K562 (cell line): ENCODE data around the gene TLX2. TPM values are rescaled to one million over a fixed set of nuclear protein-coding genes. Genes with fewer than 3 reads are reported as not detected.

Experiments used
- ATAC-seq: fragments of 200-7000 bp; cut with Tn5 transposase; 3 replicates; pipeline ENCODE4 v1.9.1; 2020; ENCODE audit warnings: moderate library complexity
- BruUV-seq: library from RNA; stranded (reverse); fragments of 400-500 nt; replicated peaks from 2 replicates; lab custom pipeline; 2021; lab: Mats Ljungman, UMichigan
- CTCF ChIA-PET: fragments of 300-600 bp; formaldehyde crosslinking; extraction: SDS; loops from one replicate; lab custom pipeline; 2021; ENCODE audit warnings: low intra/inter-chr PET ratio; lab: Yijun Ruan, JAX
- POLR2A ChIA-PET: fragments of 300-600, 350-650 bp; sonication (Branson Sonifier 250); formaldehyde crosslinking; extraction: SDS; loops from one replicate; lab custom pipeline; 2021; ENCODE audit warnings: antibody characterized with exemption, inconsistent platforms; lab: Yijun Ruan, JAX
- DNase-seq, 4 experiments: peaks; one replicate each; pipeline versions ENCODE4 v3.0.0 to v3.0.0-alpha.2; 2011 to 2018; ENCODE audit warnings: low spot score in 3 of 4, mixed read lengths in 3 of 4; ENCODE audit errors: extremely low read depth in 1 of 4
- FAIRE-seq: peaks from 2 replicates; lab custom pipeline; 2011; peaks lifted over from hg19 to GRCh38; lab: Jason Lieb, UNC
- H2AFZ ChIP-seq: 2 replicates; pipeline ENCODE4 v1.6.0; 2011; ENCODE audit warnings: low read depth, low read length, control low read depth, inconsistent platforms
- H3K27ac ChIP-seq: fragments of 200-600 bp; 3 replicates; pipeline ENCODE4 v1.8.0; 2011; ENCODE audit warnings: low read depth, mild to moderate bottlenecking, control low read depth, inconsistent platforms, low read length, moderate library complexity, mixed read lengths; ENCODE audit errors: extremely low read depth
- H3K27me3 ChIP-seq, 2 experiments: fragments of 300-600 bp in 1 of 2; 2 replicates in 1 of 2; 3 replicates in 1 of 2; pipeline versions ENCODE4 v1.6.0 to v1.8.0; 2011; ENCODE audit warnings: inconsistent platforms in 2 of 2, low read length in 2 of 2, mild to moderate bottlenecking in 1 of 2, mixed read lengths in 1 of 2, moderate library complexity in 1 of 2; ENCODE audit not compliant: control insufficient read depth in 2 of 2, insufficient read depth in 2 of 2
- H3K36me3 ChIP-seq: fragments of 300-600 bp; 3 replicates; pipeline ENCODE4 v1.8.0; 2011; ENCODE audit warnings: mild to moderate bottlenecking, low read length, inconsistent platforms; ENCODE audit not compliant: control insufficient read depth, insufficient read depth
- H3K4me1 ChIP-seq, 2 experiments: fragments of 200-600 bp in 1 of 2; replicated peaks in 1 of 2; 2 replicates in 1 of 2; 3 replicates in 1 of 2; pipeline versions ENCODE4 v1.5.1 to v1.8.0; 2011; ENCODE audit warnings: inconsistent platforms in 2 of 2, low read length in 2 of 2, mild to moderate bottlenecking in 1 of 2, mixed read lengths in 1 of 2, moderate library complexity in 1 of 2; ENCODE audit not compliant: control insufficient read depth in 2 of 2, insufficient read depth in 2 of 2
- H3K4me2 ChIP-seq: 2 replicates; pipeline ENCODE4 v1.6.1; 2011; ENCODE audit warnings: low read length, control low read depth, inconsistent platforms, mixed read lengths; ENCODE audit not compliant: insufficient read depth
- H3K4me3 ChIP-seq: fragments of 200-600 bp; sonication (generic), shearing (Covaris generic); 2 replicates; pipeline ENCODE4 v1.5.1; 2016; ENCODE audit warnings: control low read depth, inconsistent platforms
- H3K79me2 ChIP-seq: fragments of 200-600 bp; 3 replicates; pipeline ENCODE4 v1.8.0; 2011; ENCODE audit warnings: low read length, inconsistent platforms; ENCODE audit not compliant: control insufficient read depth, insufficient read depth
- H3K9ac ChIP-seq, 2 experiments: 2 replicates each; pipeline versions ENCODE4 v1.6.0 to v1.6.1; 2011; ENCODE audit warnings: low read depth in 2 of 2, low read length in 2 of 2, control low read depth in 1 of 2, inconsistent platforms in 1 of 2, mild to moderate bottlenecking in 1 of 2, mixed read lengths in 1 of 2; ENCODE audit not compliant: insufficient read depth in 1 of 2
- H3K9me1 ChIP-seq: one replicate; pipeline ENCODE4 v1.6.0; 2011; ENCODE audit warnings: inconsistent platforms, mild to moderate bottlenecking, low read length, moderate library complexity; ENCODE audit not compliant: control insufficient read depth, insufficient read depth
- H3K9me3 ChIP-seq: replicated peaks from 2 replicates; pipeline ENCODE4 v1.5.1; 2011; ENCODE audit warnings: low read depth, low read length, inconsistent platforms; ENCODE audit not compliant: control insufficient read depth, insufficient read depth
- H4K20me1 ChIP-seq: replicated peaks from 2 replicates; pipeline ENCODE4 v1.6.1; 2011; ENCODE audit warnings: low read length, inconsistent platforms, mixed read lengths; ENCODE audit not compliant: control insufficient read depth, insufficient read depth
- ETV1 ChIP-seq: fragments of 450-650 bp; conservative IDR thresholded peaks from 2 replicates; pipeline ENCODE4 v1.6.1; 2016; ENCODE audit warnings: missing genetic modification characterization, control low read depth, low read depth, missing compliant biosample characterization
- HNRNPUL1 ChIP-seq: fragments of 200-400 bp; formaldehyde crosslinking; IDR thresholded peaks from 2 replicates; pipeline ENCODE4 v1.6.1; 2017; ENCODE audit warnings: low read length
- MTA1 ChIP-seq: fragments of 450-650 bp; IDR thresholded peaks from 2 replicates; pipeline ENCODE4 v1.6.1; 2017; ENCODE audit warnings: borderline replicate concordance
- SLC30A9 ChIP-seq: fragments of 250-450 bp; sonication (Bioruptor Pico); IDR thresholded peaks from 2 replicates; pipeline ENCODE4 v1.8.0; 2022; ENCODE audit warnings: mild to moderate bottlenecking, moderate library complexity
- WGBS: fragments of 100-300 bp; shearing (Covaris generic); methylation state at CpG from one replicate; pipeline ENCODE4 v1.1.6; 2016; ENCODE audit warnings: low coverage, mixed read lengths; ENCODE audit not compliant: insufficient coverage; ENCODE audit errors: missing lambda C conversion rate; 5-methylcytosine and 5-hydroxymethylcytosine counted together
- in situ Hi-C: fragments of 300-500 bp; cut with MboI; formaldehyde crosslinking; loops from 4 replicates; pipeline ENCODE4 v1.15.0; 2018; ENCODE audit warnings: inconsistent platforms, mixed read lengths
- intact Hi-C: fragments of 100-400 bp; cut with micrococcal nuclease; formaldehyde crosslinking; loops from 2 replicates; pipeline ENCODE4 v1.14.2; 2022
- polyA plus RNA-seq, 8 experiments: library from polyadenylated mRNA; depleted of rRNA in 4 of 8; stranded (reverse) in 5 of 8; unstranded in 3 of 8; fragments of >200 nt; fragmentation: Nextera tagmentation in 2 of 8; fragmentation: Illumina TruSeq in 1 of 8; extraction: Ambion mirVana in 2 of 8; extraction: Trizol in 1 of 8; gene quantifications; 2 replicates each; pipeline versions ENCODE4 v1.2.1 to v1.2.3, GENCODE V29; 2011 to 2014; ENCODE audit warnings: inconsistent platforms in 1 of 8, missing spikeins in 1 of 8
- total RNA-seq, 7 experiments: library from RNA; depleted of rRNA in 6 of 7; stranded (reverse); fragments of >200 nt in 6 of 7; fragmentation: Illumina TruSeq in 2 of 7; extraction: Trizol in 2 of 7; gene quantifications; 2 replicates each; pipeline versions ENCODE4 v1.2.1 to v1.2.3, GENCODE V29; 2011 to 2021; ENCODE audit warnings: low replicate concordance in 1 of 7
- TF ChIP-seq, protein P1 (sequence below): fragments of 450-650 bp; formaldehyde crosslinking; IDR thresholded peaks from 2 replicates; pipeline ENCODE4 v1.4.0; 2020; ENCODE audit warnings: mild to moderate bottlenecking
- TF ChIP-seq, protein P2 (sequence below): sonication (generic); formaldehyde crosslinking; IDR thresholded peaks from 2 replicates; pipeline ENCODE4 v1.4.0; 2020; ENCODE audit warnings: mild to moderate bottlenecking, missing genetic modification reagents

TLX2 gene
- total and polyA plus RNA-seq, 9 of the 15 experiments (the other 6 are each of a cell fraction or from before 2014, with no cell fraction given): not detected

DNA sequence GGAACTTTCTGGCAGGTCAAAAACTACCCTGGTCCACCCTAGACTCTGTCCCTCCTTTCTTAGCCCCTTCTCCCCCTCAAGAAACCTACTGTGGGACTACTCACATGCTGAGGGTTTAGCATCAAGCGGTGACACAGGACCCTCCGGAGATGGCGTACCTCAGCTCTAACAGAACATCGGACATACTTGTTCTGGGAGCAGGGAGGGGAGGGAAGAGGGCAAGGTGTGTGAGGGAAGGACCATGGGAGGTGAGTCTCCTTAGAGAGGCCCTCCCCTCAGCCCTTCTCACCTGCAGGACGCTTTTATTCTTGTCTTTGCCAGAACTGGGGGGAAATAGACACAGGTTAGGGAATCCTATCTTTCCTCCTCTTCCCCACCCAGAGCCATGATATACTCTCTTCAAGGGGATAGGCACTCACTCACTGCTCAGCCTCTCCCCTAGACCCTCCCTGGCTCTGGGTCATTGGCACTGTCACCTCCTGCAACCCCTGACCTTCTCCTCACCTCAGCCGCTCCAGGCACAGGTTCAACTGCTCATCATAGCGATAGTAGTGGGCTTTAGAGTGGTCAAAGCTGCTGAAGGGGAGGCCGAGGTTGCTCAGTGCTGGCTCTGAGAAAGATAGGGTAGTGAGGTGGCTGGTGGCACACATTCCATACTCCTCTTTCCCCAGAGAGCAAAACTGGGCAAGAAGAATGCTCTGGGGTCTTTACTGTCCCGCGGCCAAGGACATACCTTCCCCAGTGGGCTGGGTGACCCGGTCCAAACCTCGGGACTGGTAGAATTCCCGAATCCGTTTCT lies 8.6 kb upstream of the TLX2 start:
- TF ChIP-seq, protein P1, sequence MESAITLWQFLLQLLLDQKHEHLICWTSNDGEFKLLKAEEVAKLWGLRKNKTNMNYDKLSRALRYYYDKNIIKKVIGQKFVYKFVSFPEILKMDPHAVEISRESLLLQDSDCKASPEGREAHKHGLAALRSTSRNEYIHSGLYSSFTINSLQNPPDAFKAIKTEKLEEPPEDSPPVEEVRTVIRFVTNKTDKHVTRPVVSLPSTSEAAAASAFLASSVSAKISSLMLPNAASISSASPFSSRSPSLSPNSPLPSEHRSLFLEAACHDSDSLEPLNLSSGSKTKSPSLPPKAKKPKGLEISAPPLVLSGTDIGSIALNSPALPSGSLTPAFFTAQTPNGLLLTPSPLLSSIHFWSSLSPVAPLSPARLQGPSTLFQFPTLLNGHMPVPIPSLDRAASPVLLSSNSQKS: no peak
- no peak for TF ChIP-seq ETV1 (tag)
- no peak for TF ChIP-seq SLC30A9
- TF ChIP-seq MTA1: no peak
- no peak for TF ChIP-seq HNRNPUL1
- TF ChIP-seq, protein P2, sequence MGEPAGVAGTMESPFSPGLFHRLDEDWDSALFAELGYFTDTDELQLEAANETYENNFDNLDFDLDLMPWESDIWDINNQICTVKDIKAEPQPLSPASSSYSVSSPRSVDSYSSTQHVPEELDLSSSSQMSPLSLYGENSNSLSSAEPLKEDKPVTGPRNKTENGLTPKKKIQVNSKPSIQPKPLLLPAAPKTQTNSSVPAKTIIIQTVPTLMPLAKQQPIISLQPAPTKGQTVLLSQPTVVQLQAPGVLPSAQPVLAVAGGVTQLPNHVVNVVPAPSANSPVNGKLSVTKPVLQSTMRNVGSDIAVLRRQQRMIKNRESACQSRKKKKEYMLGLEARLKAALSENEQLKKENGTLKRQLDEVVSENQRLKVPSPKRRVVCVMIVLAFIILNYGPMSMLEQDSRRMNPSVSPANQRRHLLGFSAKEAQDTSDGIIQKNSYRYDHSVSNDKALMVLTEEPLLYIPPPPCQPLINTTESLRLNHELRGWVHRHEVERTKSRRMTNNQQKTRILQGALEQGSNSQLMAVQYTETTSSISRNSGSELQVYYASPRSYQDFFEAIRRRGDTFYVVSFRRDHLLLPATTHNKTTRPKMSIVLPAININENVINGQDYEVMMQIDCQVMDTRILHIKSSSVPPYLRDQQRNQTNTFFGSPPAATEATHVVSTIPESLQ (CRISPR knock-in tag): 0 out of 2 replicates have a peak, but pooled peaks have one; percentile 37
- BruUV-seq: no TSS peak
- CTCF ChIA-PET: interaction anchor here (0.6 kb wide), 1 partner anchor 109 kb away, joined by 3 read pairs; no protein-coding TSS in a partner anchor
- in situ Hi-C loops (no loop called here), intact Hi-C loops (no loop called here)
- Histone ChIP-seq H2AFZ (no peak overlapping the region), H3K4me1 (peaks cover 46 to 66% of the 10 kb centered on the region in 2 experiments; a peak in 4 of 5 replicates), H3K27me3 (no peaks in the 10 kb centered on the region), H4K20me1 (no peaks in the 10 kb centered on the region), H3K9me1 (no peaks in the 10 kb centered on the region), H3K4me3 (peak overlapping the region; percentile 20), H3K4me2 (peak overlapping the region; percentile 76), H3K79me2 (peaks cover 46% of the 10 kb centered on the region), H3K9me3 (no peaks in the 10 kb centered on the region), H3K36me3 (peaks cover 13% of the 10 kb centered on the region; the same call in 2 of the 3 replicates), H3K9ac (peak overlapping the region; percentile 11 to 89), H3K27ac (peak overlapping the region; percentile 15)
- DNase-seq: no peak
- no peak for FAIRE-seq
- 50% methylated on average over 13 of the region's 14 CpGs for WGBS
- POLR2A ChIA-PET: interaction anchor here (0.5 to 1.9 kb wide), 6 partner anchors 13 to 324 kb away, joined by 3 to 5 read pairs (median 4); partner anchors contain the start of genes CCDC142 and TTC31
- ATAC-seq: no peak
